PC-9 (cell line): Measurements from ENCODE around the gene SYT2. TPM values are rescaled to one million over a fixed set of nuclear protein-coding genes. Genes with fewer than 3 reads are reported as not detected.
A peak's percentile ranks its signal among the peaks of the same experiment; 100 is the strongest.
"Not testable (repeated sequence)": the region's sequence is repeated elsewhere in the genome, so short reads cannot be mapped to it uniquely, and the experiment has no call there.

Experiments used
- BruUV-seq: library from RNA; stranded (reverse); fragments of 400-500 nt; replicated peaks from 2 replicates; lab custom pipeline; 2021; lab: Mats Ljungman, UMichigan
- CTCF ChIA-PET: fragments of 300-600 bp; sonication (Branson Sonifier 250); formaldehyde crosslinking; loops from one replicate; lab custom pipeline; 2022; ENCODE audit warnings: antibody characterized with exemption; lab: Charles Lee
- POLR2A ChIA-PET: fragments of 300-600 bp; sonication (Branson Sonifier 250); formaldehyde crosslinking; loops from one replicate; lab custom pipeline; 2022; ENCODE audit warnings: antibody characterized with exemption; ENCODE audit not compliant: unreplicated experiment; lab: Charles Lee
- DNase-seq, 2 experiments: peaks; one replicate each; pipeline versions ENCODE4 v3.0.0 to v3.0.0-alpha.2; 2015 to 2022; ENCODE audit warnings: mixed read lengths in 1 of 2
- H2AFZ ChIP-seq: fragments of 200-600 bp; sonication (generic); 2 replicates; pipeline ENCODE4 v1.8.1; 2017; ENCODE audit warnings: antibody characterized with exemption
- H3F3A ChIP-seq: fragments of 200-600 bp; sonication (generic); 2 replicates; pipeline ENCODE4 v1.8.1; 2017; ENCODE audit warnings: antibody characterized with exemption, mild to moderate bottlenecking, low read depth; ENCODE audit not compliant: insufficient read depth
- H3K27ac ChIP-seq: fragments of 200-600 bp; sonication (generic); 2 replicates; pipeline ENCODE4 v1.6.1; 2016; ENCODE audit warnings: mixed run types
- H3K27me3 ChIP-seq: fragments of 200-600 bp; sonication (generic); 2 replicates; pipeline ENCODE4 v1.6.1; 2016; ENCODE audit warnings: low read depth, mixed run types; ENCODE audit not compliant: insufficient read depth
- H3K36me3 ChIP-seq: fragments of 200-600 bp; sonication (generic); 2 replicates; pipeline ENCODE4 v1.6.1; 2016; ENCODE audit warnings: low read depth, mixed run types
- H3K4me1 ChIP-seq: fragments of 200-600 bp; sonication (generic); replicated peaks from 2 replicates; pipeline ENCODE4 v1.6.1; 2016; ENCODE audit warnings: mixed run types; ENCODE audit not compliant: insufficient read depth
- H3K4me2 ChIP-seq: fragments of 200-600 bp; sonication (generic); 2 replicates; pipeline ENCODE4 v1.6.1; 2017; ENCODE audit warnings: mixed run types
- H3K4me3 ChIP-seq: fragments of 200-600 bp; sonication (generic); 2 replicates; pipeline ENCODE4 v1.6.1; 2016; ENCODE audit warnings: mixed run types
- H3K79me2 ChIP-seq: fragments of 200-600 bp; sonication (generic); 2 replicates; pipeline ENCODE4 v1.6.1; 2017; ENCODE audit warnings: low read depth, mixed run types
- H3K9me2 ChIP-seq: fragments of 200-600 bp; sonication (generic); 2 replicates; pipeline ENCODE4 v1.8.1; 2017; ENCODE audit warnings: mild to moderate bottlenecking; ENCODE audit not compliant: insufficient read depth
- H3K9me3 ChIP-seq: fragments of 200-600 bp; sonication (generic); 2 replicates; pipeline ENCODE4 v1.8.1; 2016; ENCODE audit warnings: low read depth; ENCODE audit not compliant: insufficient read depth
- H4K20me1 ChIP-seq: fragments of 200-600 bp; sonication (generic); 2 replicates; pipeline ENCODE4 v1.8.1; 2017; ENCODE audit not compliant: insufficient read depth
- EZH2 ChIP-seq: fragments of 200-600 bp; sonication (generic); IDR thresholded peaks from 2 replicates; pipeline ENCODE4 v1.8.0; 2017; ENCODE audit warnings: antibody characterized with exemption, low read depth
- intact Hi-C: fragments of 100-400 bp; cut with micrococcal nuclease; formaldehyde crosslinking; loops from one replicate; pipeline ENCODE4 v1.10.0; 2022; ENCODE audit not compliant: unreplicated experiment
- total RNA-seq: library from RNA; stranded (reverse); gene quantifications from 2 replicates; pipeline ENCODE4 v1.2.3, GENCODE V29; 2021
- TF ChIP-seq, protein P1 (sequence below): fragments of 200-600 bp; sonication (generic); conservative IDR thresholded peaks from 2 replicates; pipeline ENCODE4 v1.6.1; 2017; ENCODE audit warnings: mixed run types, antibody characterized with exemption, mild to moderate bottlenecking, moderate library complexity

The SYT2 gene
- total RNA-seq, 1 experiment from 2014 or later = 0.07 TPM

- POLR2A ChIA-PET = no interaction called here
- Histone ChIP-seq H3K9me3 (no peaks in the 10 kb centered on the region), H3K4me3 (no peak overlapping the region), H3F3A (peaks cover 16% of the 10 kb centered on the region; the same call in 1 of the 2 replicates), H3K4me2 (no peak overlapping the region), H2AFZ (no peak overlapping the region), H3K27ac (no peak overlapping the region), H3K79me2 (no peaks in the 10 kb centered on the region), H3K4me1 (peaks cover 6% of the 10 kb centered on the region; the same call in 1 of the 2 replicates), H4K20me1 (no peaks in the 10 kb centered on the region), H3K9me2 (no peaks in the 10 kb centered on the region), H3K36me3 (no peaks in the 10 kb centered on the region), H3K27me3 (peaks cover 21% of the 10 kb centered on the region; the same call in 1 of the 2 replicates)
- CTCF ChIA-PET = interaction anchor here (0.5 to 0.6 kb wide), 3 partner anchors 116 to 415 kb away, joined by 3 read pairs; no protein-coding TSS in a partner anchor
- no peak for TF ChIP-seq EZH2
- TF ChIP-seq, protein P1, sequence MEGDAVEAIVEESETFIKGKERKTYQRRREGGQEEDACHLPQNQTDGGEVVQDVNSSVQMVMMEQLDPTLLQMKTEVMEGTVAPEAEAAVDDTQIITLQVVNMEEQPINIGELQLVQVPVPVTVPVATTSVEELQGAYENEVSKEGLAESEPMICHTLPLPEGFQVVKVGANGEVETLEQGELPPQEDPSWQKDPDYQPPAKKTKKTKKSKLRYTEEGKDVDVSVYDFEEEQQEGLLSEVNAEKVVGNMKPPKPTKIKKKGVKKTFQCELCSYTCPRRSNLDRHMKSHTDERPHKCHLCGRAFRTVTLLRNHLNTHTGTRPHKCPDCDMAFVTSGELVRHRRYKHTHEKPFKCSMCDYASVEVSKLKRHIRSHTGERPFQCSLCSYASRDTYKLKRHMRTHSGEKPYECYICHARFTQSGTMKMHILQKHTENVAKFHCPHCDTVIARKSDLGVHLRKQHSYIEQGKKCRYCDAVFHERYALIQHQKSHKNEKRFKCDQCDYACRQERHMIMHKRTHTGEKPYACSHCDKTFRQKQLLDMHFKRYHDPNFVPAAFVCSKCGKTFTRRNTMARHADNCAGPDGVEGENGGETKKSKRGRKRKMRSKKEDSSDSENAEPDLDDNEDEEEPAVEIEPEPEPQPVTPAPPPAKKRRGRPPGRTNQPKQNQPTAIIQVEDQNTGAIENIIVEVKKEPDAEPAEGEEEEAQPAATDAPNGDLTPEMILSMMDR = no peak
- no TSS peak for BruUV-seq
- intact Hi-C loops = no loop called here
- DNase-seq = no peak
Observed at GRCh38 chr1:202716654-202717053, 6.4 kb upstream of the SYT2 start.

GRCh38 chr1:202714202-202714601 is 3.9 kb upstream of the SYT2 start:
- H3K4me2 ChIP-seq, CTCF ChIA-PET, DNase-seq, H3K36me3 ChIP-seq, H2AFZ ChIP-seq, BruUV-seq, H4K20me1 ChIP-seq, H3K79me2 ChIP-seq, H3K4me3 ChIP-seq, intact Hi-C loops, H3K27ac ChIP-seq, H3K4me1 ChIP-seq, H3K9me2 ChIP-seq, H3K9me3 ChIP-seq, POLR2A ChIA-PET: not testable (repeated sequence)
- Histone ChIP-seq H3F3A (peaks cover 16% of the 10 kb centered on the region; the same call in 1 of the 2 replicates), H3K27me3 (peaks cover 40% of the 10 kb centered on the region; the same call in 1 of the 2 replicates)

GRCh38 chr1:202713110-202713509 is 2.9 kb upstream of the SYT2 start:
- Histone ChIP-seq H4K20me1 (no peaks in the 10 kb centered on the region), H3K27ac (no peak overlapping the region), H3K4me2 (no peak overlapping the region; the same call in 1 of the 2 replicates), H2AFZ (no peak overlapping the region), H3K79me2 (no peaks in the 10 kb centered on the region), H3K4me3 (no peak overlapping the region), H3K4me1 (peaks cover 6% of the 10 kb centered on the region; the same call in 1 of the 2 replicates), H3K27me3 (peaks cover 46% of the 10 kb centered on the region), H3K36me3 (no peaks in the 10 kb centered on the region), H3K9me2 (no peaks in the 10 kb centered on the region), H3K9me3 (no peaks in the 10 kb centered on the region), H3F3A (peaks cover 16% of the 10 kb centered on the region; the same call in 1 of the 2 replicates)
- CTCF ChIA-PET = no interaction called here
- TF ChIP-seq, protein P1 = no peak
- no peak for TF ChIP-seq EZH2
- no TSS peak for BruUV-seq
- POLR2A ChIA-PET = interaction anchor here (0.6 kb wide), 2 partner anchors 87 to 383 kb away, joined by 3 to 5 read pairs; no protein-coding TSS in a partner anchor
- peak; percentile 40 to 75 for DNase-seq
- intact Hi-C loops = no loop called here
